DMS79 treated with DMSO at 0.1 percent for 48 hours (cell line): ENCODE data around the gene BBOX1.

Source experiments
- DNase-seq: peaks from one replicate; lab custom pipeline; 2025; lab: John Stamatoyannopoulos, UW

BBOX1 gene

GRCh38 chr11:27025312-27025955, 15.2 kb upstream of the BBOX1 start:
- DNase-seq: no peak

- DNase-seq: no peak
Measured at GRCh38 chr11:27025957-27026733, 14.5 kb upstream of the BBOX1 start.

- no peak for DNase-seq
Measured at GRCh38 chr11:27028561-27028965, 12.1 kb upstream of the BBOX1 start.

GRCh38 chr11:27029966-27030365, 10.6 kb upstream of the BBOX1 start:
- DNase-seq: no peak

- no peak for DNase-seq
Measured at GRCh38 chr11:27031754-27032153, 8.9 kb upstream of the BBOX1 start.

- no peak for DNase-seq
Measured at GRCh38 chr11:27039873-27040272, 742 bp upstream of the BBOX1 start.

- DNase-seq: no peak
Measured at GRCh38 chr11:27041141-27041899, 705 bp downstream of the BBOX1 start.

- no peak for DNase-seq
Measured at GRCh38 chr11:27046956-27047355, 6.3 kb downstream of the BBOX1 start.

GRCh38 chr11:27052668-27053067, 12.1 kb downstream of the BBOX1 start:
- DNase-seq: no peak

GRCh38 chr11:27055065-27055682, 14.6 kb downstream of the BBOX1 start:
- DNase-seq: no peak

- no peak for DNase-seq
Measured at GRCh38 chr11:27057091-27057780, 16.6 kb downstream of the BBOX1 start.

GRCh38 chr11:27058456-27058855, 17.8 kb downstream of the BBOX1 start:
- no peak for DNase-seq

- DNase-seq: no peak
Measured at GRCh38 chr11:27059431-27059830, 18.8 kb downstream of the BBOX1 start.

GRCh38 chr11:27060816-27061460, 20.3 kb downstream of the BBOX1 start:
- no peak for DNase-seq

GRCh38 chr11:27061461-27061821, 20.8 kb downstream of the BBOX1 start:
- no peak for DNase-seq

GRCh38 chr11:27064086-27064485, 23.5 kb downstream of the BBOX1 start:
- DNase-seq: no peak

GRCh38 chr11:27075192-27075591, 34.6 kb downstream of the BBOX1 start:
- DNase-seq: no peak

GRCh38 chr11:27075655-27076054, 35.0 kb downstream of the BBOX1 start:
- no peak for DNase-seq

- peak; percentile 53 for DNase-seq
Measured at GRCh38 chr11:27076121-27076589, 35.5 kb downstream of the BBOX1 start.

- DNase-seq: no peak
Measured at GRCh38 chr11:27081056-27081455, 40.4 kb downstream of the BBOX1 start.

GRCh38 chr11:27083241-27083640, 42.6 kb downstream of the BBOX1 start:
- no peak for DNase-seq
